H1 (cell line): Measurements from ENCODE around the gene CACNB4. TPM values are rescaled to one million over a fixed set of nuclear protein-coding genes. Genes with fewer than 3 reads are reported as not detected.

Experiments used
- EP300 ChIP-seq, 2 experiments: IDR thresholded peaks; 1 replicate in 1 of 2; 2 replicates in 1 of 2; pipeline ENCODE4 v1.6.1; 2011 to 2012; ENCODE audit warnings: low read depth in 2 of 2, low read length in 2 of 2, mild to moderate bottlenecking in 2 of 2, borderline replicate concordance in 1 of 2, inconsistent platforms in 1 of 2, moderate library complexity in 1 of 2
- PHF8 ChIP-seq: fragments of 200-600 bp; sonication (generic); conservative IDR thresholded peaks from 2 replicates; pipeline ENCODE4 v1.7.1; 2012; ENCODE audit warnings: low read depth, mild to moderate bottlenecking, inconsistent platforms, low read length, moderate library complexity
- TEAD4 ChIP-seq: IDR thresholded peaks from 2 replicates; pipeline ENCODE4 v1.6.1; 2012; ENCODE audit warnings: low read depth, low read length, inconsistent platforms, mixed read lengths
- polyA plus RNA-seq, 7 experiments: library from polyadenylated mRNA; depleted of rRNA in 3 of 7; stranded (reverse) in 5 of 7; unstranded in 2 of 7; fragments of >200 nt in 5 of 7; fragments of 200-250 nt in 2 of 7; gene quantifications; 1 replicate in 5 of 7; 2 replicates in 1 of 7; 4 replicates in 1 of 7; pipeline versions ENCODE4 v1.2.1 to v1.2.3, GENCODE V29; 2011 to 2013; ENCODE audit warnings: missing spikeins in 2 of 7, mixed read lengths in 2 of 7
- total RNA-seq: library from RNA; stranded (reverse); fragmentation: NEBNext Ultra II Directional; extraction: Animal tissue kit (Norgen Biotek cat#: 25700); gene quantifications from 2 replicates; pipeline ENCODE4 v1.2.1, GENCODE V29; 2021

The CACNB4 gene
- total and polyA plus RNA-seq, 2 of the 8 experiments (the other 6 are each of a cell fraction or from before 2014, with no cell fraction given), result 2.0 to 4.0 TPM

- TF ChIP-seq TEAD4 (no peak), PHF8 (no peak), EP300 (IDR thresholded peaks at IDR 0.05; ENCODE audit: borderline replicate concordance in 1 of 2, low read depth in 2 of 2, low read length in 2 of 2) (no peak)
- TF ChIP-seq, all 59 proteins: peak for 0
Observed at GRCh38 chr2:152028182-152028862, 70.5 kb downstream of the CACNB4 start (continued).
